Measurements from ENCODE around the gene PLCH1.

PLCH1 gene

DNA sequence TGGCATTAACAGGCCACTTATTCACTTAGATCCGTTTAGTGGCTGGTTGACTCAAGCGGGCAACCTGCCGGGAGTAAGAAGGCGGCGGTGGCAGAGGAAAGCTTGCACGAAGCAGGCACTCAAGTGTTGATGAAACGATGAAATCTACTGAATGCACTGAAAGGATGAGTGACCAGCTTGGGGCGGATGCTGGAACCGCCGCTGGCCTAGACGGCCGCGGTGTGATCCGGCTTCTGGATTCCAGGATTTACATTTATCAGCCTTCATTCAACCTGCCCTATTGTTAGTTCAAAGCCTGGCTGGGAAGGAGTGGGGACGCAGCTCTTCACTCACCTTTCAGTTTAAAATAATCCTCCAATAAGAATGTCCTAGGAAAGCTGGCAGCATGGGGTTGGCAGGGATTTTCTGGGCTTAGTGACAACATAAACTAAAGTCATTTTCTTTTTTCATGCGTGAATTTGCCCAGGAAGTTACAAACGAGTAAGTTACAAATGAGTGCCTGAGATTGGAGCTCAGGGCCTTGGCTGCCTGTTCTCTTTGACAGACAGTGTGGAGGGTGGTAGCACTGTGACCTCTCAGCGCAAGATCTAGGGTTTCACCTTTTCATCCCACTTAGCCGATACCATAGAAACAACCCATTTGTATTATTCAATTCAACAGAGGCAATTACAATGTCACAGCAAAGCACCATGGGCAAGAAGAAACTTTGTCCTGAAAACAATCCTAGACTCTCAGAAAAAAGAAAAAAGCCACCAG, 1.1 kb upstream of the PLCH1 start:
- DNase-seq (ENCODE audit: low spot score) = peak; percentile 77

DNA sequence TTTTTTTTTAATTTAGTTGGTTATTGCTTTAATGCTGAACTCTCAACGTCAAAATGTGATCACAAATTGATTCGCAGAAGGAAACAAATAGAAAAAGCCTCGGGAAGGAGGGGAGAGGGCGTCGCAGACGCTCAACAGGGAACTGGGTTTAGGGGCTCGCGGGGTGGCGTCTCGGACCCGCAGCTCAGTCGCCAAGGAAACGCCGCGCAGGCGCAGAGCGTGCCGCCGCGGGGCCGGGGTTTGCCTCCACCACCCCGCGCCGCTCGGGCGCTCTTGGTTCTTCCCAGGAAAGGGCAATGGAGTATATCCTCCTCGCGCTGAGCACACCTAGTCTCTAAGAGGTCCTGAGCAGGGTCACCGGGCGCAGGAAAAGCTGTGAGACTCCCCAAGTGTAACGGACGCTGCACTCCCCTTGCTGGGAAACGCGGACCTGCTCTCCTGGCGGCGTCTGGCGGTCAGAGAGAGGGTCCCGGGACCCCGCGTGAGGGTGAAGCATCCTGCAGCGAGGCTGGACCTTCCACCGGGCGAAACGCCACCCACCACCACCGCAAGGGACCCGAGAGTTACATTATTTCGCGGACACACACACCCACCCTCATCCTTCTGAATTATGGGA, 753 bp downstream of the PLCH1 start:
- peak; percentile 93 for DNase-seq (ENCODE audit: low spot score)

DNA sequence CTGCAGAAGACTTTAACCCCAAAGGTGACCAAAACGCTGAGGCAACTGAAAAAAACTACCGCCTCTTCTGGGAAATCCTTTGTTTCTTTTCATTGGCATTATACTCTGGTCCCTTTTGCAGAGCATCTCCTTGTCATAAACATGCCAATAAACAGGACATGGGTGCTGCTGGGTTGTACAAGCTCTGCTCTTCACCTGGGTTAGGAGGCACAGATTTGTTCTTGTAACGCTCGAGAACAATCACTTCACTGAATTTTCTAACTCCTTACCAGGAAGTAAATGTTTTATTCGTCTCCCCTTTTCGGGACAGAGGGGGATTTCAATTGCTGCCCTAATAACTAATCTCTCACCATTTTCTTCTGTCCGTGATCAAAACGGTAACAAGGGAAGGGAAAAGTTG, 1.3 kb downstream of the PLCH1 start:
- DNase-seq (ENCODE audit: low spot score) = no peak

DNA sequence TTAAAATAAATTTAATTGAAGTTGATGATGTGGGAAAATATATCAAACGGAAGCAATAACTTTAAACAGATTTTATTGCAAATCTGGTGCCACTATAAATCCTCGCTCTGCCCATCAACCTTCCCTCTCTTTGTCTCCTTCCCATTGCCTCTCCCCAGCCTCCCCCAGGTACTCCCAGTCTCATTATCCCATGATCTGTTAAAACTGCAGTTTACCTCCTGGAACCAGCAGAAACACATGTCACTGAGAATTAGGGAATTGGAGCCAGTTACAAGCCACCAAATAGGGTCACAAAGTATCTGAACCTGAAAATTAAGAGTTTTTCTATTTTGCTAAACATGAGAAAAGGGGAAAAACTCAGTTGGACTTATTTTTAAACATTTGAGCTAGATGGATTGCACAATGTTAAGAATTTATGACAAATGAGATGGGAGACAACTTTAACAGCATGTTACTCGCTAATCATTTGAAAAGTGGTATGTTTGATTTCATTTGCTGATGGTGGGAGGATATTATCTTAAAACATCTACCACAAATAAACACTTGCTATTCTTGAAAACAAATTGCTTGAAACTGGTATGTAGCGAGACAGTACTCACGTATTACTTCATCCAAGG, 2.4 kb downstream of the PLCH1 start:
- DNase-seq (ENCODE audit: low spot score) = no peak

DNA sequence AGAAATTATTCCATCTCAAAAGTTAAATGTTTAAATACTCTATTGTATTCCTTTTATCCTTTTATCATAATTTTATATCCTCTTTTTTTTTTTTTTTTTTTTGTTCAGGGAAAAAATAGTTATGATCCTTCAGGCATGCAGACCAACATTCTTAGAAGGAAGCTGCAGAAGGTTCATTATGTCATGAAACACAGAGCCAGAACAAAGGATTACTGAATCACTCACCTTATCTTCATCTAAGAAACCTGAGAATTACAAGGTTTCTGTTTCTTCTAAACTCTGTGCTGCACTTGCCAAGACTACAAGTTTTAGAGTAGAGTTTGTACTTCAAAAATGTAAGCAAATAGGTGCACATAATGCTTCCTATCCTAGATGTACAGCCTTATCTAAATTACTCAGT, 3.3 kb downstream of the PLCH1 start:
- no peak for DNase-seq (ENCODE audit: low spot score)

DNA sequence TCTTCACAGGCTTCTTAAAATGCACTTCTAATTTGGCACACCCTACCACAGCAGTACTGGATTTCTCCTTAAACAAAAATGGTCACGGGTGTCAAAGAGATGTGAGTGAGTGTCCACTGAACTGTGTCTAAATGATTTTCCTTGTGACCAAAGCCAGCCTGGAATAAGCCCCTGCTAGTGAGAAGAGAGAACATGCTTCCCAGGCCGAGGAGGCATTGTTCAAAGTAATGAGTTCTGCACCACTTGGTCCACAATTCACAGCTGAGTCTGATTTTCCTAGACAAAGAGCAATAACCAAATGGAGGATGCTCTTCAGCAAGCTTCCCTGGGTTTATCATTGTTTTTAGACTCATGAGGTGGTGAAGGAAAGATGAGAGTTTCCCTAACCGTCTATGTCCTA, 3.8 kb downstream of the PLCH1 start:
- no peak for DNase-seq (ENCODE audit: low spot score)

DNA sequence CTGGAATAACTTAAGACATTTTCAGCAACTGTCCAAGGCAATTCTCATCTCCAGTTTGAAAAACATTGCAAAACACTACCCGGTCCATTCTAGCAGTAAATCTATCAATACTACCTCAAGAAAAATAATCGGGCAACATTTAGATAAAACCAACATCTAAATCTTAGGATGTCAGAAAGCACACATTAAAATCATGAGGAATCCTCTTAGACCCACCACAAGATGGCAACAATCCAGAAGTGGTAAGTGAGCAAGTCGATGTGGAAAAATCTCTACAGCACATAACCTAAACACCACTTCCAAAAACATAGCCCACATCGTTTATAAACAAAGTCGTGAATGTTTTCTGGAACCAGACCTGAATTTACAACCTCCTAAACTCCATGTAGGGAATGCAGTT, 5.7 kb downstream of the PLCH1 start:
- no peak for DNase-seq (ENCODE audit: low spot score)

DNA sequence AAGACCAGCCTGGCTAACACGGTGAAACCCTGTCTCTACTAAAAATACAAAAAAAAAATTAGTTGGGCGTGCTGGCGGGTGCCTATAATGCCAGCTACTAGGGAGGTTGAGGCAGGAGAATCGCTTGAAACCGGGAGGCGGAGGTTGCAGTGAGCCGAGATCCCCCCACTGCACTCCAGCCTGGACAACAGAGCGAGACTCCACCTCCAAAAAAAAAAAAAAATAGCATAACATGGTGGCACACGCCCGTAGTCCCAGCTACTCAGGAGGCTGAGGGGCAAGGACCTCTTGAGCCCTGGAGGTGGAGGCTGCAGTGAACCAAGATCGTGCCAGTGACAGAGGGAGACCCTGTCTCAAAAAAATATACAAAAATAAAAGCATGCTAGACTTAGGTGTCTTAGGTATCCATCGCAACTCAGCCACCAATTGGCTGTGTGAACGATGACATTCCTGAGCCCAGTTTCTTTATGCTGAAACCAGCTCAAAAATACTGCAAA, 6.2 kb downstream of the PLCH1 start:
- no peak for DNase-seq (ENCODE audit: low spot score)

DNA sequence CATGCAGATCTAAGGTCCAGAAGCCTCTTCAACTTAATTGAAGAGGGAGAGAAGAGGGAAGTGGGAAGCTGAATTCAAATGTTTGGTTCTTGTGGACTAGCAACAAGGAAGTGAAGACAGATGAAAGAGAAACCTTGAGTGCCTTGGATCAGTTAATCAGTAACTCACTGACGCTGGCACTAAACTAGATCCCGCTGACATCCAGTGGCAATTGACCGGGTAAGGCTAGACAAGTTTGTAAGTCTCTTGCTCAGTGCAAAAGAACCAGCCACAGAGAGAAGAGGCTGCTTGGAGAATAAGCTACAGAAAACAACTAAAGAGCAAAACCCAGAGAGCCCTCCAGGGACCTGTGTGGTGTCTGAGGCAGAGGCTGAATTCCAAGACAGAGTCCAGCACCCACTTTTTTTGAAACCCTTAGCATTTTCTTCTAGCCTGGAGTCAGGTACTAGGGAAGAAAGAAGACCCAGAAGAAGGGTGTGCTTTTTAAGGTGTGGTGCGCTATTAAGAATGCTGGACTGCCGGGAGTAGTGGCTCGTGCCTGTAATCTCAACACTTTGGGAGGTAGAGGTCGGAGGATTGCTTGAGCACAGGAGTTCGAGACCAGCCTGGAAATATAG, 6.9 kb downstream of the PLCH1 start:
- DNase-seq (ENCODE audit: low spot score) = no peak

DNA sequence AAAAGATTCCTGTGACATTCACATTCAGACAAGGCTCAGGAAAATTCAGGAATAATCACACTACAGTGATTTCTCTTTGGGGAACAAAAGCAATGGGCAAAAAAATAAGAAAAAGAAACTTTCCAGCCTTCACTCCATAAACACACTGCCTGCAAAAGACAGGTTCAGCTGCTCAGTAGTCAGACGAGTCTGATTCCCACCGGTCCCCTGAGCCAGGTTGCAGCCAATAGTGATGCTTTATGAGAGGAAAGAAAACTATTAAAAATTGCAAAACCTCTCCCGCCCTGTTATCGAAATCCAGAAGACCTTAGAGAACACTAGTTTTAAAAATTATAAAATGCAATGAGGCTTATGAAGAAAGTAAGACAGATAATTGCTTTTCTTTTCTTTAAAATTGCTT, 8.5 kb downstream of the PLCH1 start:
- no peak for DNase-seq (ENCODE audit: low spot score)

DNA sequence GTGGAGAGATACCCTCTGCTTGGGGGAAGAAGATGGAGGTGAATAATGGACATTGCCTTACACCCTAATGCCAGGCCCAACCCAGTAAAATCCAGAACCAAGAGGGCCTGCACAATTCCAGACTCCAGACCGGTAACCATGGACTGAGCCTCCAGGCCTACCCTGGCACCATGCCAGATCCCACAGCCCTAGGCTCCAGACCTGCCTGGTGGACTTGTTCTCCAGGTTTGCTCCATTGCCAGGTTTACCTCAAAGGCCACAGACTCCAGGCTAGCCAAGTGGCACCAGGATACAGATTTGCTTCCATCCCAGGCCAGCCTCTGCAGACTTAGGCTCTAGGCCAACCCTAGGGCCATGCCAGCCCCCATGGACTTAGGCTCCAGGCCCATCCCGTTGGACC, 14.0 kb downstream of the PLCH1 start:
- no peak for DNase-seq (ENCODE audit: low spot score)

DNA sequence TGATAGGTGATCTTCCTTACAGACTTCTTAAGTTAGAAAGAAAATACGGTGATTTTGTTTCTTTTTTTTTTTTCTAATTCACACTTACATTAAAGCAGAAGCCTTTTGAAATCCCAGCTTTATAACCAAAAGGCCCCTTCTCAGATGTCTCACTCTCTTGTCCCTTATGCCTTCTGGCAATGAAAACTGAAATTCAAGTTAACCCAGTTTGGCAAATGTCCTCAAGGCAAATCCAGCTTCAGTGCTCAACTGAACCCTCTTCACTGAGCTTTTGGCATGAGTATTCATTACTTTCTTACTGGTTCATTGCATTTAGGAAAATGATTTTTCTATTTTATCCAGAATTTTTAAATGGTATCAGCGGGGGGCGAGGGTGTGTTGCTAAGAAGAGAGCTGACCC, 17.0 kb downstream of the PLCH1 start:
- DNase-seq (ENCODE audit: low spot score) = no peak

DNA sequence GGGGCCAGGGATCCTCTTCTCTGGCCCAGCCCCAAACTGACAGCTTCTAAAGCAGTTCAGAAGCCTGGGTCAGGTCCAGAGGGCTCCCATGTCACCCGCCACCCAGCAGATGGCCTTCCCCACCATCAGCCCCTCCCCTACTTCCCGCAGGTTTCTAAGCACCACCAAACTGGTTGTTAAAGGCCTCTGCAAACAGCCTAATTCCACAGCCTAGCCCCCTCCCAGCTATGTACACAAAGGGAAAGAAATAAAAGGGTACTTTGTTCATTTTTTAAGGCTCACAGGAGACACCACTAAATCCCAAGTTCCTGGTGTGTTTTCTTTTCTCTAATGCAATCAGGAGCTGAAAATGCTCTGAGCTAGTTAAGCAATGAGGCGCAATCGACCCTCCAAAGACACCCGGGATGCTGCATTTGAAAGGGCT, 30.6 kb downstream of the PLCH1 start:
- DNase-seq (ENCODE audit: low spot score) = peak; percentile 61

DNA sequence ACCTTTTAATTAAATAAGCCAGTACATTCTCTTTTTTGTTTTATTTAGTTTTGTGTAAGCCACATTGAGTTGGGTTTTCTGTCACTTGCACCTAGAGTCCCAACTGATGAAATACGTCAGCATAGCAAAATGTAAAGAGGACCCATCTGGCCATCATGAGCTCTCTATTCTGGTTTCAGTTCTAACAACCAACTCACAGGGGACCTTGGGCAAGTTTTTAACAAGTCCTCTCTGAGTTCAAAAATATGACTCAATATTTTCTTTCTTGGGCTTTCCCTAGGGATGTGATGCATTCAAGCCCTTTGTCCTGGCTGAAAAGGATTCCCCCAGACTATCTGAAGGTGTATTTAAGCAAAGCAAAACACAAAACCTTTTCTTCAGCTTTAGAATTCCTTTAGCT, 32.9 kb downstream of the PLCH1 start:
- no peak for DNase-seq (ENCODE audit: low spot score)

DNA sequence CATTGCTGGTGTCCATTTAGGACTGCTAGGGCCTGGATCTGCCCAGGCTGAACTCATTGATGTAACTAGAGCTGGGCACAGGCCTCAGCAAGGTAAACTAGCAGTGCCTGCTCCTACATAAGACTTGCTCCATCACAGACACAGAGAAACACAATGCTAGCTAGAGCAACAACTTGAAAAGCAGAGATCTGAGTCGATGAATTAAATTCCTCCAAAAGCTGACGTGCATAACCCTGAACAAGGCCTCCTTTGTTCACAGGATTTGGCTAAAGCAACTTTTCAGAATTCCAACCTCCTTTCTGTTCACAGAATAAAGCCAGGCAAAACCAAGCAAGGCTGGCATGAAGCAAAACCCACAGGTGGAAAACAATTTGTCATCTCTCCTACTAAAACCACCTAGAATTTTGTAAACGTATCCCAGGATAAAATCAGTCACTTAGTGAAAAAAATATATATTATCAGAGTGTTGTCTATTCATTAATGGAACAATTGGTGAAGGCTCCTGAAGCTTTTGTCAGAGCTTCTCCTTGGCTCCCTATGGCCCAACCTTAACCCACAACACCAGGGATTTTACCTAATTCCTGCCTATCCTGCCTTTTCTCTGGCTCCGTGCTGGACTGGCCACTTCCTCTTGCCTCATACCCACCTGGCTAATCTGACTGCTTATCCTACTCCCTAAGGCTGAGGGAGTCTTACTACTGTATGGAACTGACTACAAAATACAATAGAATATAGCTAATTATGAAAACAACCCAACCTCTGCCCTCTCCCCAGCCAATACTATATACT, 39.9 kb downstream of the PLCH1 start:
- DNase-seq (ENCODE audit: low spot score) = no peak

DNA sequence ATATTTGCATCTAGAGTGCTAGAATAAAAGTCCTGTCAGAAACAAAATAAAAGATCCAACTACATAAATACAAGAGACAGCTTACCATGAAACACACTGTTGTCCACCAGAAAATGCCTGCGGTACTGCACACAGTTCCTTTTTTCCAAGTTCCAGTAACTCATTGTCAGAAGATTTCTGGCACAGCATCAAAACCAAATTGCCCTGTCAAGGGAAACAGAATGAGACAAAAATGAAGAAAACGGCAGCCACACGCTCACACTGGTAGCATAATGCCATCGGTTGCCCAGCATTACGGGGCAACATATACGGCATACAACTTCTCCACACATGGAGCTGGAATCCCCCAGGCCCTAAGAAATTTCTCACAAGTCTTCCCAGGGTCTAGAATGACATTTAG, 40.8 kb downstream of the PLCH1 start:
- DNase-seq (ENCODE audit: low spot score) = no peak

DNA sequence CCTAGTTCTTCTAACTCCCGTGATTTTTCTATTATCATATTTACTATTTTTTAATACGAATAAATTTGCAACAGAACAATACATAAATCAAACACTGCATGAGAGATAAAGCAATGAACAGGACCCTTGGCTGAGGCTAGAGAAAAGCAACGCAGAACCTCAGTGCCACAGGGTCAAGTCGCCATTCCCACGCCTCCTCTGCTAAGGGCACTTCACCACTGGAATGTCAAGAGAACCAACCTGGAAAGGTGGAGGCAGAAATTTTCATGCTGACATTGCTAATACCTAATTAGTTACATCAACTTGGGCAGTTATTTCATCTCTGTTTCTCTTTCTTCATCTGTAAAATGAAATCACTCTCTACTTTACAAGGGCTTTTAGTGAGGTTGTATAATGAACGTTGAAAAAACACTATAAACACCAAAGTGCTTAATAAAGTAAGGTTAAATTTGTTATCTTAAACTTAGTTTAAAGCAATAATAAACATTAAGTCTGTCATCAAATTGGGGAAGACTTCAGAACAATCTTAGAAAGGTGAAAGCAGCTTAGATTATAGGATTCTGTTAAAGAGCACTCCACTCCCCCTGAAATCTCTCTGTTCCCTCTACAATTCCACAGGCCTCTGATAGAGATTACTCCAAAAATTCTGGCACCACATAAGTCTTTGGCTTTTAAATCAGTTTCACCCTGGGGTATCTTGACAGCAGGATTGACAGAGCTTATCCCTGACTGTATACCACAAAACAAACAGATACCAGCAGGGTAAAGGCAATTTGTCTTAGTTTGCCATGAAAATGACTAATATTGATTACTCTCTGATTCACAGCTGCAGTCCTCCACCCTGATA, 41.9 kb downstream of the PLCH1 start:
- no peak for DNase-seq (ENCODE audit: low spot score)

DNA sequence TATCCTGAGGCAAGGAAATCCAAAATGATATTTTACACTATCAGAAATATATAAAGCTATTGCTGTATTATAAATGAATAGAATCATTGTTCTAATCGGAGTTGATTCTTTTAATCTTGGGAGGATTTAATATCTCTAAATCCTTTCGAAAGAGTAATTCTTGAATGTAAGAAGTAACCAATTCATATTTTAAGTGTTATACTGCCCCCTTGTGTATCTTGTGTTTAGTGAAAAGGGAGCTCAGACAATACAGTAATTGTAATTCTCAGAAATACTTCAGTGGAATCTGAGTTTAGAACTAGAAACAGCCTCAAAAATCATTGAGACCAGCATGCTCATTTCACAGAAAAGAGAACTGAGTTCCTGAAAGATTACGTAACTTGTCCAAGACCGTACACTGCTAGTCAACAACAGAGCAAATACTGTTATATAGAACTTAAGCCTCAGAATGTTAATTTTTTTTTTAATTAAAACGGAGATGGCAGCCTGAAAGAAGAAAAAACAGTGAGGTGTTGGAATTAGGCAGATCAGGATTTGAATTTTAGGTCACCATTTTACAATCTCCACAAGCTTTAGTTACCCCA, 42.9 kb downstream of the PLCH1 start:
- no peak for DNase-seq (ENCODE audit: low spot score)

DNA sequence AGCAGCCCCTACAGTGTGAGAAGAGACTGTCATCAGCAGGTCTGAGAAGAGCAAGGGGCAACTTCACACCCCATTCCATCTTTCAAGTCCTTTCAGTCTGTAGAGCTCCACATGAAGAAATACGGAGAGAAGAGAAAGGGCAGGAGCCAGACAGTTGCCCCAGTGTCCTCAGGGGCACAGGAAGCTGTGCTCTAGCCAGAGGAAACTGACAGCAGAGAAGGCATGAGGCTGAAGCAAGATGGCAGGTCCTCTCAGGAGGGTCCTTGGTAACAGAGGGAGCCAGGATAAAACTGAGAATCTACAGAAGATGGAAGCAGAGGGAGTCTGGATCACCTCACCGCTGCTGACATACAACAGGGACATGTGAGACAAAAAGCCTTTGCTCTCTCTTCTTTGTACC, 47.3 kb downstream of the PLCH1 start:
- no peak for DNase-seq (ENCODE audit: low spot score)

DNA sequence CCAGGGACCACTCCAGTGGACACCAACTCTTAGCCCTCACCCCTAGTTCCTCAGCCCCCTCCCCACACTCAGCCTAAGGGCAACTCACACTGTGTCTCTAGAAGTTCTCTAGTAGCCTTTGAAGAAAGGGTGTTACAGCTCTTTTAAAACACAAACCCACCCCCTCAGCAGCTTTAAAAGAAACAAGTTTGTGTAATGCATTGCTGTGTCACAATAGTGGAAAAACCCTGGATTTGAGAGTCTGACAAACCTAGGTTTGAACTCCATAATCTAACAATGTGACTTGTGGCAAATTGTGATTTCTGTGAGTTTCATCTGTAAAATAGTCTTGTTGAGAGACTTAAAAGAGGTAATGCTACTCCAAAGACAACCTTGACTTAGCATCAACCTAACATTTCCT, 54.0 kb downstream of the PLCH1 start:
- no peak for DNase-seq (ENCODE audit: low spot score)

DNA sequence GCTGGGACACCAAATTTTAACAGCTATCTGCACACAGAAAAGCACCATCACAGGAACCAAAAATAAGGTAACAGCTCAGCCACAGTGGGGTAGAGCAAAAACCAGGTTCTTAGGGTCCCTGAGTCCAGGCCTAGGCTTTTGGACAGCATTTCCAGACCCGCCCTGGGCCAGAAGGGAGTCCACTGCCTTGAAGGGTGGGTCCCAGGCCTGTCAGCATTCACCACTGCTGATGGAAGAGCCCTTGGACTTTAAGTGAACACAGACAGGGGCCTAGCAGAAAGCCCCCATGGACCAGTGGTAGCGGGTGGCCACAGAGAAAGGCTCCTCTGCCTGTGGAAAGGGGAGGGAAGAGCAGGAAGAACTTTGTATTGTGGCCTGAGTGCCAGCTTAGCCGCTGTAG, 56.4 kb downstream of the PLCH1 start:
- no peak for DNase-seq (ENCODE audit: low spot score)

All from ecto neural progenitor cell (in vitro differentiated cells).